HG02973 (cell line): ENCODE measurements around the gene ANKS4B.
"Not testable (repeated sequence)": the region's sequence is repeated elsewhere in the genome, so short reads cannot be mapped to it uniquely, and the experiment has no call there.

Experiments
- ATAC-seq: cut with Tn5 transposase; IDR thresholded peaks from one replicate; pipeline ENCODE4 v1.9.1; 2021; ENCODE audit warnings: moderate library complexity; ENCODE audit not compliant: unreplicated experiment

The ANKS4B gene

GRCh38 chr16:21217121-21217520, 16.4 kb upstream of the ANKS4B start:
- ATAC-seq = no peak

- no peak for ATAC-seq
Observed at GRCh38 chr16:21218153-21218552, 15.3 kb upstream of the ANKS4B start.

GRCh38 chr16:21219551-21219950, 13.9 kb upstream of the ANKS4B start:
- ATAC-seq = no peak

- ATAC-seq = no peak
Observed at GRCh38 chr16:21222495-21223337, 10.8 kb upstream of the ANKS4B start.

- ATAC-seq = no peak
Observed at GRCh38 chr16:21223787-21224186, 9.7 kb upstream of the ANKS4B start.

- no peak for ATAC-seq
Observed at GRCh38 chr16:21224800-21225199, 8.7 kb upstream of the ANKS4B start.

GRCh38 chr16:21226749-21227148, 6.8 kb upstream of the ANKS4B start:
- no peak for ATAC-seq

GRCh38 chr16:21227866-21228265, 5.6 kb upstream of the ANKS4B start:
- no peak for ATAC-seq

- no peak for ATAC-seq
Observed at GRCh38 chr16:21228361-21228872, 5.1 kb upstream of the ANKS4B start.

- no peak for ATAC-seq
Observed at GRCh38 chr16:21233045-21233520, 416 bp upstream of the ANKS4B start.

GRCh38 chr16:21235199-21235585, 1.7 kb downstream of the ANKS4B start:
- ATAC-seq = no peak

GRCh38 chr16:21236831-21237230, 3.3 kb downstream of the ANKS4B start:
- no peak for ATAC-seq

- ATAC-seq = no peak
Observed at GRCh38 chr16:21239646-21240045, 6.1 kb downstream of the ANKS4B start.

GRCh38 chr16:21242756-21243155, 9.3 kb downstream of the ANKS4B start:
- ATAC-seq = no peak

GRCh38 chr16:21244518-21245215, 11.2 kb downstream of the ANKS4B start:
- ATAC-seq = no peak

- not testable (repeated sequence) for ATAC-seq
Observed at GRCh38 chr16:21248179-21248578, 14.7 kb downstream of the ANKS4B start.

- ATAC-seq = no peak
Observed at GRCh38 chr16:21250072-21250923, 16.8 kb downstream of the ANKS4B start.

GRCh38 chr16:21253470-21253869, 20.0 kb downstream of the ANKS4B start:
- ATAC-seq = no peak

- ATAC-seq = no peak
Observed at GRCh38 chr16:21256636-21257035, 23.1 kb downstream of the ANKS4B start.

GRCh38 chr16:21257284-21257683, 23.8 kb downstream of the ANKS4B start:
- ATAC-seq = no peak
